NCI-H748 (cell line): ENCODE results near the gene GRIA4.

Experiments
- DNase-seq: peaks from one replicate; lab custom pipeline; 2025; ENCODE audit not compliant: unreplicated experiment; lab: John Stamatoyannopoulos, UW

The GRIA4 gene

DNA sequence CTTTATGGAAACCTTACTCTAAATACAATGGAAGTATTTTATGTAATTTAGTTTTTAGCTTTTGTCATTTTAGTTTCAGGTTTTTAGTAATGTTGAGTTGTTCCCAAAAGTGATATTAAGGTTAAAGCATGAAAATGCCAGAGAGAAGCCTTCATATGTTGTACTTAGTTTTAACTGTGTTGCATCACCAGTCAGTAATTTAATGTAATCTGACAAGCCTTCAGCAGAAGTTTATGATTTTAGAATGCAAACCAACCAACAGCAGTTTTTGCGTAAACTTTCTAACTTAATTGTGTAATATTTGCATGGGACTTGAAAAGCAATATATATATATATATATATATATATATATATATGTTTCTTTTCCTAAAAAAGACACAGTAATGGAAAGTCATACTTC lies 301.6 kb downstream of the GRIA4 start:
- DNase-seq = no peak

DNA sequence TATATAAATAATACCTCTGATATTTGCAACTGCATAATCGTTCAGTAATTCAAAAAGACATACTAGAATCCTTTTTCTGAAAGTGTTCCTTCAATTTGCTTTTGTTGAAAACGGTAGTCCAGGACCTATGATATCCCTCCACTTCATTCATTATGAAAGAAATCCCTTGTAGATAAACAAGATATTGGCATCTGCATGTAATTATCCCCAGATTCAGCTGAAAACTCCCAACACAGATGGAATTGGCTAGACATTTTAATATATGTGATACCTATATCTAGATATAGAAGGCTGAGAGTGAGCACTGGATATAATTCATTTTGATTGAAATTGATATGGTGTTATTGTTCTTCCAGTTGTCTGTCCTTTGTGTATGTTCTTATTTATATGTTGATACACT lies 302.8 kb downstream of the GRIA4 start:
- DNase-seq = no peak

DNA sequence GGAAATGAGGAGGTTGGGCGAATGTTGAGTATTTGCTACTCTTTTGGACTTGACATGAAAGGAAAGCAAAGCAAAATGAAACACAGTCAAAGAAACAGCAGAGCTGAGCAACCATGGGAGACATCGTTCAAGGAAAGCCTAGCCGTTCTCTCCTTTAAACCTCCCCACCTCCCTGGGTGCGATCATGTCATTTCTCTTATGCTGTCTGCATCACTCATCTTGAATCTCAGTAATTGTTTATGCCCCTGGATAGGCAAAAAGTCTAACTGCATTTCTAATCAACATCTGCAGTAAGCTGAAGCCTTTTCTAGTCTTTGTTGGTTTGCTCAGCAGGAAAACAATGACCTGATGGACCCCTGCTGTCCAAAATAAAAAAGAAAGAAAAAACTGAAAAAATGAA lies 305.1 kb downstream of the GRIA4 start:
- DNase-seq = peak; percentile 59

DNA sequence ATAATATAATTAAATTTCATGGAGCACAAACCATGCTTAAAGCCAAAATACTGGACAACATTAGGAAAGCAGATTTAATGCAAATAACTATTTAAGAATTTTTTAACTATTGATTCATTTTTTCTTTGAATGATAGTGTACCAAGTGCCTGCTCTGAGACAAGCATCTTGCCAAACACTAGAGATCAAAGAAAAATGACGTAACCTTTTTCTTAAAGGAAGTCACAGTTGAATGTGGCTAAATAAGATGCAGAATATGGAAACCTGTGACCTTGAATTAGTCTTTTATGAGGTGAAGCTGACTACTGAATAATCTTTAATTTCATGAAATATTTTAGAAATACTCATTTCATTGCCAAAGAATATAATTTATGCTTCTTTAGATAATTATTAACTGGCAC lies 308.2 kb downstream of the GRIA4 start:
- no peak for DNase-seq

- DNase-seq = no peak
Measured at GRCh38 chr11:105918600-105918999, 308.7 kb downstream of the GRIA4 start.

- no peak for DNase-seq
Measured at GRCh38 chr11:105923252-105923651, 313.4 kb downstream of the GRIA4 start.

GRCh38 chr11:105923807-105924206 lies 313.9 kb downstream of the GRIA4 start:
- DNase-seq = no peak

- DNase-seq = no peak
Measured at GRCh38 chr11:105929084-105929955, 319.4 kb downstream of the GRIA4 start.

GRCh38 chr11:105933695-105934094 lies 323.8 kb downstream of the GRIA4 start:
- DNase-seq = no peak

DNA sequence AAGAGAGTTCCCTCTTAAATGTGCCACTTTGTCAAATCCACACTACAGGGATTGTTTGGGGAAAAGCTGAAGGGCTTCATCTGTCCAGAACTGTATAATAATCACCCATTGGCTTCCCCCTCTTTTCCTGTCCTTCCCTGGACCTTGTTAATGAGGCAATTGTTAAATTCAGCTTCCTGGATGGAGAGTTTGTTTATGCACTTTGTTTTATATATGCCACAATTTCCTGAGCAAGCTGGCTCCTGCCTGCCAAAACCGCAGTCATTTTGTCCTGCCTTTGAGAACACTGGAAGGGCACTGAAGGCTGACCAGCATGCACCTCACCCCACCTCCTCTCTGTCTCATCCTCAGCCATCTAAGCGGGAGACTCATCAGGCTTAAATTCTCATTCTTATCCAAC lies 325.9 kb downstream of the GRIA4 start:
- DNase-seq = peak; percentile 23

- DNase-seq = no peak
Measured at GRCh38 chr11:105937331-105937730, 327.5 kb downstream of the GRIA4 start.

DNA sequence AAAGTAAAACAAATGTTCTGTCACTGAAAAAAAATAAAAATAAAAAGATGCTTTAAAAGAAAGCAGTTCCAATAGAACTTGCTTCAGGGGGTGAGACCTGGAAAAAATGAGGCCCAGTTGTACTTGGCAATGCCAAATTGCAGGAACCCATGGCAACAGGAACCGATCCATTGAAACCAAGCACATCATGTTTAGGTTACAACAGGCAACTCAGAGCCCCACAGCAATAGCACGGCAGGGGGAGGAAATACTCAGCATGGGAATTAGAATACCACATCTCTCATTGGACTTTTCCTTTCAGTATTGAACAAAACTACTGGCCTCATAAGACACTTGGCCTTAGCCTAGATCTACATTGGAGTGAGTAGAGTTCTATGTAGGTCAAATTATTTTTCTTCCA lies 327.9 kb downstream of the GRIA4 start:
- DNase-seq = no peak

DNA sequence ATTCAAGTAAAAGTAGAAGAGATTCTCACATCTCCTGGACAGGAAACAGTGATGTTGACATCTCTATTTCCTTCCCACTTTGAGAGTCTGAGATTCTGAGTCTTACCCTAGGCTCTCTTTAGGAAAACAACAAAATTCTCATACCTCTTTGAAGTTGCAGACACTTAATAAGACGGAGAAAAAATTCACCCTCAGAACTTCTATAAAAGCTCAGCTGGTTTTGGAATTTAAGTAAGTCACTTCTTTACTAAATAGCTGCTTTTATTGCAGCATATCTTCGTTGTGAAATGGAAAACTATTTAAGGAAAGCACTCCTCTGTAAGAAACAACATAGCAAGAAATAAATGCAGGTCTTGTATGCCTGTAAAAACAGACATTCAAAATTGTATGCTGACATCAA lies 333.0 kb downstream of the GRIA4 start:
- DNase-seq = no peak

DNA sequence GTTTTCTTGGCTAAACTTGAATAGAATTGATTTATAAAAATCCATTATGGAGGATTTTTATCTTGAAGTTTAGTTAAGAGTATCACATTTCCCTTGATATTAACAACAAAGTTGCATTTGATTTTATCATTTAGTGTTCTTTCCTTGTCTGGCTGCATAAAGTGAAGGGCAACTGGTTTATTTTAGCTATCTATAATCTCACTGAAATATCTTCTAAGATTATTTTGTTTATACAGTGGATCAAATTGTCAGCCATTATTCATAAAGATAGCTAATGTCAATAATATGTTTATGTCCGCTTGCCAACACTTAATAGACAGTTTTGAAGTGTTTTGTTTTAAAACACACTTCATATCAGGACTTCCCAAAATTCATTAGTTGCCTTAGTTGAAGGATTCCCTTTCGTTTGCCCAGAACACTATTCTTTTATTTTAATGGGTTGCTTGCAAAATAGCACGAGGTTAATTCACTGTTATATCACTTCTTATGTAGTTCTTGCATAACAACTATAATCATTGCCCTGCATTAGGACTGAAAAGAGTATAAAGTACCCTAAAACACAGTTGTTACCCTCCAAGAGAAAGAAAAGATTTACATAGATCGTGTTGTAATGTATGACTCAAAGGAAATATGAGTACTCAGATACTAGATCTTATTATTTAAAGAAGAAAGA lies 339.2 kb downstream of the GRIA4 start:
- DNase-seq = no peak

DNA sequence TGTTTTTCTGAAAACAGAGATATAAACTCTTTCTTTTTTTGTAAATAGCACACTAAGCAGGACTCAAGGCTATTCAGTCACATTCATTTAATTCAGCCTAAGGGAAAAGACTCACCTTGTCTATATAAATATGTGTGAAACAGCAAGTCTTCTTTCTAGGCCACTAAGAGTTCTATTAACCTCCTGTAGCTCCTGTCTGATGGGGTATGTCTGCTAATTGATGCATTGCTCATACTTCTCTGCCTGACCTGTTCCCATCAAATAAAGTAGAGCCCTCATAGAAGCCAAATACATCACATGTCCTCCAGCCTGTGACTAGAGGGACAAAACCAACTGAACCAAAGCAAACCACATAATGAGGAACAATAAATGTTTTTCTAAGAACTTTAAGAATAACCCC lies 344.0 kb downstream of the GRIA4 start:
- no peak for DNase-seq

DNA sequence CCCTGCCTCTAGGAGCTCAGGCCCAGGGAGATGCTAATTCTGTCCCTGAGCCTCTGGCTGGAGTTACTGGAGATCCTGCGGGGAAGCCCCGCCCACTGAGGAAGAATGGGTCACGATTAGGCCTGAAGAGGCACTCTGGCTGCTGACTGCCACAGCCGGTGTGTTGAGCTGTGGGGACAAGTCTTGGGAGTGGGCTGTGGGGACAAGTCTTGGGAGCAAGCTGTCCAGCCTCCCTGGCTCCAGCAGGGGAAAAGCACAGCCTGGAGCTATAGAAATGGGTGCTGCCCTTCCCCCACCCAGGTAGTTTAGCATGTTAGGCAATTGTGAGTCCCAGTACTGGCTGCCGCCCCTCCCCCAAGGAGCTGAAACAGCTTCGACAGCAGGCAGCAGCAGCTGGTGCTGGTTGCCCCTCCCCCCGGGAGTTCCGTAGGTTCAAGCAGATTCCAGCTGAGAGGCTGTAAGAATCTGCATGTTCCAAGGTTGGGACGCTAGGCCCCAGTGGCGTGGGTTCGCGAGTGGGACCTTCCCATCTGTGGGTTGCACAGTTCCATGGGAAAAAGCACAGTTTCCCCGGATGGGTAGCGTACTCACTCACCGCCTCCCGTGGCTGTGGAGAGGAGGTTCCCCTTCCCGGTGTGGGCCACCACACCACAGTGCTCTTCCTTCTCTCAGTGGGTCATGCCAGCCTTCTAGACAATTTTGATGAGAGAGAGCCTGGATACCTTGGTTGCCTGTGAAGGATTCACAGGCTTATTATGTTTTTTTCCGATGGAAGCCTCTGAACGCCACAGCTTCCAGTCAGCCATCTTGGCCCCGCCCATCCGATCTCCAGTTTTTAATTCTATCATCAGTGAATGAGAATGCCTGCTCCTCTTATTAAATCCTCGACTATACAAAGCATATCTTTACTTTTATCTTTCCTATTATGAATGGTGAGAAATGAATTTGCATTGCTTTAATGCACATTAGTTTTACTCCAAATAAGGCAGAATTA lies 350.7 kb downstream of the GRIA4 start:
- peak; percentile 76 for DNase-seq

DNA sequence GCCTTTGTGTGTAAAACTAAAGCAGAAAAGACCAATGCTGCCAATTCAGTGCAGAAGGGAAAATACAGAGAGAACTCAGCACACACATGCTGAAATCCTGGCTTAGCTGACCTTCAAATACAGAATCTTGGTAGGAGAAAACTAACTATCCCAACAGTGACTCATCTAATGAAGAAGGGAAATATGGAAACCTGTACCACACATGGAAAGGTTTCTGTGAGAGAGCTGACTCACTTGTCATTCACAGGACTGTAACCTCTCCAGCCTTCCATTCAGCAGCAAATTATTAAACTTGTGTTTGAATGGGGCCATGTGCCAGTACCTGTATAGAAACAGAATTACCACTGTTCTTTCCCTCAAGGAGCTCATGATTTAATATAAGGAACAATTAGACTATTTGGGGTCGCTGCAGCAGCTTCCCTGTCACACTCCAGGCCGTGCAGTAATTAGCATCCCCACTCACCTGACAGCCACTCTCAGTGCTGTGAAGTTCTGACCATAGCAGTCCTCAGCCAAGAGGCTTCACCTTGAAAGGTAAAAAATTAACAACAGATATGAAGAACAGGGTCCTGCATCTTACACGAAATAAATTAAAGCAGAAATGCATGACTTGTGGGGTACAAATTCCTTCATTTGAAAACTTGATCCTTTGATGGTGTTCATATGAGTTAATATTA lies 358.3 kb downstream of the GRIA4 start:
- DNase-seq = no peak

DNA sequence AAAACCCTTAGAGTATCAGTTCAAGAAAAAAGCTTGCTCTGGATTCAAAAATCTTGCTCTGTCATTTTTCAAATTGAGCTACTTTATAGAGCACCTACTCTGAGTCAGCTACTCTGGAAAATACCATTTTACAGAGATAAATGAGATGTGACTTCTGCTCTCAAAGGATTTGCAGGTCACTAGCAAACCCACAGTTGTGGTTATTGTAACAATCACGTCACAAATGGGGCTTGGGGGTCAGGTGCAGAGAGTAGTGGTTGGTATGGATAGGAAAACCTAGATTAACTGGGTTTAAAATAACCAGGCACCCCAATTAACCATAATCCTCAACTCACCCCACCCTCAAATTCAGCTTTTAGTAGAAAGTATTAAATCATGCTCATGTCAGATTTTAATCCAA lies 359.9 kb downstream of the GRIA4 start:
- DNase-seq = no peak

GRCh38 chr11:105975128-105975527 lies 365.3 kb downstream of the GRIA4 start:
- DNase-seq = no peak

DNA sequence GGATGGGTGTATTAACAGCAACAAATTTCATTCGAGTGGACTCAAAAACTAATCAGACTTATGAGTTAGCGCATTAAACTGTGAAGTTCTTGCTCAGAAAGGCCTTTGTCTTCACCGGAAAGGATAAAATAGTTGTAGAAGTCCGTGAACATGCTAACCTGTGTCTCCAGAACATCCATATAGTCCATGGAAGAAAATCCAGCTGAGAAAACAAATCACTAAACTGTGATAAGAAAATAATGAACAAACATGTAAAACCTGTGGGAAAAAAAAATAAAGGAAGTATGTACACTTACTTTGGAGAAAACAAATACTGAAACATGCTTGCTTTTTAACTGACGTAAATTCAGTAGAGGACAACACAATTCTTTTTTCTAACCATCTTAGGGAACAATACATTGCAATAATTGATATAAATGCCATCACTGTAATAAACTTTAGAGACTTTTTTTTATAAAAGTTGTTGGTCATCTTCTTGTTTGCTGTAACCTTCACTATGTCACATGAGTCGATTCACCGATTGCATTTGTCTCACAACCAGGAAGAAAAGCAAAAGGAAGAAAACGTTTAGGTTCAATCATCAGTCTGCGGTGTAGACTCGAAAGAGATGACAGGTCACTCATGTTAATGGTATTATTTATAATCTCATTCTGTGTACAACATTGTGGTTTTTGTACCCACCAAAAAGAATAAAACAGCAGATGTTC lies 370.3 kb downstream of the GRIA4 start:
- no peak for DNase-seq
